GM23338 (cell line): ENCODE data around the gene GPR176.

Experiments used
- CTCF ChIP-seq, 2 experiments: fragments of 200-600 bp in 1 of 2; sonication (generic) in 1 of 2; conservative IDR thresholded peaks; 2 replicates each; pipeline versions ENCODE4 v1.5.1 to v1.6.1; 2016 to 2017; ENCODE audit warnings: antibody characterized with exemption in 2 of 2, low read depth in 2 of 2, mild to moderate bottlenecking in 2 of 2, moderate library complexity in 1 of 2
- EZH2 ChIP-seq: fragments of 200-600 bp; sonication (generic); IDR thresholded peaks from one replicate; pipeline ENCODE4 v1.8.0; 2017; ENCODE audit warnings: antibody characterized with exemption, mild to moderate bottlenecking, low read depth; ENCODE audit not compliant: unreplicated experiment
- EZH2phosphoT487 ChIP-seq: fragments of 200-600 bp; sonication (generic); IDR thresholded peaks from one replicate; pipeline ENCODE4 v1.8.1; 2018; ENCODE audit warnings: antibody characterized with exemption; ENCODE audit not compliant: unreplicated experiment

- no peak for TF ChIP-seq CTCF (conservative IDR thresholded peaks at IDR 0.05; ENCODE audit: low read depth in 2 of 2)
- TF ChIP-seq EZH2, result no peak
- no peak for TF ChIP-seq EZH2phosphoT487
Measured at GRCh38 chr15:39953521-39953920, 33.5 kb upstream of the GPR176 start.
